Measurements from ENCODE around the gene MAMSTR.
"Not testable (repeated sequence)": the region's sequence is repeated elsewhere in the genome, so short reads cannot be mapped to it uniquely, and the experiment has no call there.

MAMSTR gene

GRCh38 chr19:48719263-48720171 lies at the start of gene MAMSTR:
Gene MAMSTR, minus strand, starts transcription at chr19:48719725. Its CDS starts 694 bp downstream, at chr19:48719031.
- no peak for DNase-seq

- DNase-seq, result no peak
Observed at GRCh38 chr19:48768994-48769713, 49.6 kb upstream of the MAMSTR start.

- DNase-seq, result not testable (repeated sequence)
Observed at GRCh38 chr19:48768171-48768753, 48.7 kb upstream of the MAMSTR start.

- not testable (repeated sequence) for DNase-seq
Observed at GRCh38 chr19:48765816-48766215, 46.3 kb upstream of the MAMSTR start.

GRCh38 chr19:48760504-48761205 lies 41.1 kb upstream of the MAMSTR start:
- DNase-seq, result no peak

- DNase-seq, result no peak
Observed at GRCh38 chr19:48757741-48758144, 38.2 kb upstream of the MAMSTR start.

- no peak for DNase-seq
Observed at GRCh38 chr19:48757089-48757675, 37.7 kb upstream of the MAMSTR start.

- no peak for DNase-seq
Observed at GRCh38 chr19:48756686-48757085, 37.2 kb upstream of the MAMSTR start.

- DNase-seq, result no peak
Observed at GRCh38 chr19:48756212-48756611, 36.7 kb upstream of the MAMSTR start.

GRCh38 chr19:48755787-48756186 lies 36.3 kb upstream of the MAMSTR start:
- DNase-seq, result no peak

- no peak for DNase-seq
Observed at GRCh38 chr19:48755084-48755641, 35.6 kb upstream of the MAMSTR start, which contains the start of gene FGF21. Gene FGF21, plus strand, starts transcription at chr19:48755524. Its CDS starts 713 bp downstream, at chr19:48756237.

- no peak for DNase-seq
Observed at GRCh38 chr19:48752496-48753365, 33.2 kb upstream of the MAMSTR start, which contains the start of gene FUT1. Gene FUT1, minus strand, starts transcription at chr19:48752641. Its CDS starts 1,360 bp downstream, at chr19:48751281.

GRCh38 chr19:48751845-48752495 lies 32.4 kb upstream of the MAMSTR start:
- DNase-seq, result no peak

GRCh38 chr19:48750771-48751504 lies 31.4 kb upstream of the MAMSTR start:
- no peak for DNase-seq

- no peak for DNase-seq
Observed at GRCh38 chr19:48750351-48750750, 30.8 kb upstream of the MAMSTR start.

- no peak for DNase-seq
Observed at GRCh38 chr19:48749571-48750198, 30.2 kb upstream of the MAMSTR start.

GRCh38 chr19:48746738-48747575 lies 27.4 kb upstream of the MAMSTR start, which contains the start of gene IZUMO1:
Gene IZUMO1, minus strand, starts transcription at chr19:48746909. Its CDS starts 1,050 bp downstream, at chr19:48745859.
- DNase-seq, result peak; percentile 33 to 39

GRCh38 chr19:48746110-48746509 lies 26.6 kb upstream of the MAMSTR start:
- DNase-seq, result no peak
